Midbrain (tissue), 1 donor: ENCODE measurements around the gene NOL4L.

Source experiments
- DNase-seq: peaks from one replicate; lab custom pipeline; 2025; lab: John Stamatoyannopoulos, UW

Gene NOL4L

GRCh38 chr20:32541323-32542258, 43.5 kb downstream of the NOL4L start:
- DNase-seq: peak; percentile 54

GRCh38 chr20:32539817-32540675, 45.1 kb downstream of the NOL4L start:
- DNase-seq: no peak

- DNase-seq: no peak
These were observed 45.9 kb downstream of the NOL4L start for GRCh38 chr20:32539026-32539816.

- DNase-seq: no peak
These were observed 46.6 kb downstream of the NOL4L start for GRCh38 chr20:32538526-32538939.

- DNase-seq: no peak
These were observed 47.2 kb downstream of the NOL4L start for GRCh38 chr20:32537657-32538525.

GRCh38 chr20:32536851-32537656, 48.1 kb downstream of the NOL4L start:
- no peak for DNase-seq

- peak; percentile 63 for DNase-seq
These were observed 48.9 kb downstream of the NOL4L start for GRCh38 chr20:32535953-32536823.

- no peak for DNase-seq
These were observed 49.7 kb downstream of the NOL4L start for GRCh38 chr20:32535316-32535952.

GRCh38 chr20:32534661-32535240, 50.4 kb downstream of the NOL4L start:
- no peak for DNase-seq

GRCh38 chr20:32533732-32534131, 51.4 kb downstream of the NOL4L start:
- no peak for DNase-seq

GRCh38 chr20:32532246-32532645, 52.9 kb downstream of the NOL4L start:
- no peak for DNase-seq

GRCh38 chr20:32528905-32529670, 56.0 kb downstream of the NOL4L start:
- DNase-seq: no peak

- DNase-seq: no peak
These were observed 56.8 kb downstream of the NOL4L start for GRCh38 chr20:32528171-32528891.

- peak; percentile 24 for DNase-seq
These were observed 57.6 kb downstream of the NOL4L start for GRCh38 chr20:32527447-32528055.

GRCh38 chr20:32527052-32527446, 58.1 kb downstream of the NOL4L start:
- no peak for DNase-seq

GRCh38 chr20:32526541-32526940, 58.6 kb downstream of the NOL4L start:
- DNase-seq: no peak
